K562 (cell line): Measurements from ENCODE around the gene FAAH. TPM values are rescaled to one million over a fixed set of nuclear protein-coding genes. Genes with fewer than 3 reads are reported as not detected.

Experiments used
- CUX1 ChIP-seq: fragments of 200-800 bp; sonication (Bioruptor generic); IDR thresholded peaks from 2 replicates; pipeline ENCODE4 v1.6.1; 2016; ENCODE audit warnings: missing genetic modification characterization, missing compliant biosample characterization
- ETS2 ChIP-seq: IDR thresholded peaks from 2 replicates; pipeline ENCODE4 v1.6.1; 2016; ENCODE audit warnings: borderline replicate concordance, missing genetic modification characterization, mild to moderate bottlenecking, moderate library complexity, missing compliant biosample characterization; ENCODE audit not compliant: poor library complexity, severe bottlenecking
- FOXK2 ChIP-seq, 2 experiments: fragments of 450-650 bp; IDR thresholded peaks in 1 of 2; conservative IDR thresholded peaks in 1 of 2; 2 replicates each; pipeline ENCODE4 v1.6.1; 2016; ENCODE audit warnings: low read depth in 2 of 2, mild to moderate bottlenecking in 1 of 2
- GTF2B ChIP-seq: IDR thresholded peaks from 2 replicates; pipeline ENCODE4 v1.6.1; 2011; ENCODE audit not compliant: insufficient read length; ENCODE audit errors: extremely low read depth
- MAFG ChIP-seq: fragments of 450-650 bp; conservative IDR thresholded peaks from 2 replicates; pipeline ENCODE4 v1.6.1; 2016; ENCODE audit warnings: missing genetic modification characterization, missing compliant biosample characterization
- MXI1 ChIP-seq: IDR thresholded peaks from 2 replicates; pipeline ENCODE4 v1.6.1; 2011; ENCODE audit warnings: low read depth, mild to moderate bottlenecking, improper control_type of control experiment, low read length
- NKRF ChIP-seq: fragments of 450-650 bp; IDR thresholded peaks from 2 replicates; pipeline ENCODE4 v1.6.1; 2016; ENCODE audit warnings: borderline replicate concordance
- POLR2G ChIP-seq: fragments of 200-400 bp; formaldehyde crosslinking; IDR thresholded peaks from 2 replicates; pipeline ENCODE4 v1.6.1; 2017; ENCODE audit warnings: low read depth, mild to moderate bottlenecking, antibody characterized with exemption, low read length, moderate library complexity
- RFX5 ChIP-seq: IDR thresholded peaks from 2 replicates; pipeline ENCODE4 v1.6.1; 2011; ENCODE audit warnings: low read depth, mild to moderate bottlenecking, improper control_type of control experiment, low read length
- SMARCB1 ChIP-seq: IDR thresholded peaks from 2 replicates; pipeline ENCODE4 v1.6.1; 2011; ENCODE audit warnings: improper control_type of control experiment, low read depth; ENCODE audit not compliant: insufficient read length
- TEAD2 ChIP-seq: fragments of 450-650 bp; IDR thresholded peaks from 2 replicates; pipeline ENCODE4 v1.6.1; 2016; ENCODE audit warnings: missing genetic modification characterization, control low read depth, missing compliant biosample characterization
- ZBED1 ChIP-seq: IDR thresholded peaks from 2 replicates; pipeline ENCODE4 v1.6.1; 2014
- ZNF174 ChIP-seq: fragments of 250-450 bp; sonication (Bioruptor Pico); IDR thresholded peaks from 2 replicates; pipeline ENCODE4 v1.4.0; 2020; ENCODE audit warnings: mild to moderate bottlenecking
- ZNF239 ChIP-seq: fragments of 250-450 bp; sonication (Bioruptor Pico); IDR thresholded peaks from 2 replicates; pipeline ENCODE4 v1.4.0; 2020; ENCODE audit warnings: mild to moderate bottlenecking
- ZNF316 ChIP-seq: fragments of 450-650 bp; IDR thresholded peaks from 2 replicates; pipeline ENCODE4 v1.6.1; 2016
- ZNF347 ChIP-seq: fragments of 450-650 bp; formaldehyde crosslinking; IDR thresholded peaks from 2 replicates; pipeline ENCODE4 v1.4.0; 2020; ENCODE audit warnings: low read depth, mild to moderate bottlenecking, moderate library complexity
- ZNF707 ChIP-seq: fragments of 250-450 bp; sonication (Bioruptor Pico); conservative IDR thresholded peaks from 2 replicates; pipeline ENCODE4 v1.8.0; 2022; ENCODE audit warnings: inconsistent platforms, mild to moderate bottlenecking, moderate library complexity
- ZNF785 ChIP-seq: fragments of 250-450 bp; sonication (Bioruptor Pico); IDR thresholded peaks from 2 replicates; pipeline ENCODE4 v1.4.0; 2020; ENCODE audit warnings: mild to moderate bottlenecking
- polyA plus RNA-seq, 8 experiments: library from polyadenylated mRNA; depleted of rRNA in 4 of 8; stranded (reverse) in 5 of 8; unstranded in 3 of 8; fragments of >200 nt; fragmentation: Nextera tagmentation in 2 of 8; fragmentation: Illumina TruSeq in 1 of 8; extraction: Ambion mirVana in 2 of 8; extraction: Trizol in 1 of 8; gene quantifications; 2 replicates each; pipeline versions ENCODE4 v1.2.1 to v1.2.3, GENCODE V29; 2011 to 2014; ENCODE audit warnings: inconsistent platforms in 1 of 8, missing spikeins in 1 of 8
- total RNA-seq, 7 experiments: library from RNA; depleted of rRNA in 6 of 7; stranded (reverse); fragments of >200 nt in 6 of 7; fragmentation: Illumina TruSeq in 2 of 7; extraction: Trizol in 2 of 7; gene quantifications; 2 replicates each; pipeline versions ENCODE4 v1.2.1 to v1.2.3, GENCODE V29; 2011 to 2021; ENCODE audit warnings: low replicate concordance in 1 of 7
- TF ChIP-seq, protein P1 (sequence below), 3 experiments: fragments of 200-800 bp in 1 of 3; sonication (Bioruptor generic) in 1 of 3; sonication (generic) in 1 of 3; formaldehyde crosslinking in 1 of 3; IDR thresholded peaks; 2 replicates each; pipeline versions ENCODE4 v1.6.1 to v1.8.0; 2016 to 2022; ENCODE audit warnings: mild to moderate bottlenecking in 2 of 3, missing compliant biosample characterization in 2 of 3, missing genetic modification characterization in 2 of 3, missing genetic modification reagents in 1 of 3

FAAH gene
- total and polyA plus RNA-seq, 9 of the 15 experiments (the other 6 are each of a cell fraction or from before 2014, with no cell fraction given): 0.06 to 1.1 (median 0.32) TPM

DNA sequence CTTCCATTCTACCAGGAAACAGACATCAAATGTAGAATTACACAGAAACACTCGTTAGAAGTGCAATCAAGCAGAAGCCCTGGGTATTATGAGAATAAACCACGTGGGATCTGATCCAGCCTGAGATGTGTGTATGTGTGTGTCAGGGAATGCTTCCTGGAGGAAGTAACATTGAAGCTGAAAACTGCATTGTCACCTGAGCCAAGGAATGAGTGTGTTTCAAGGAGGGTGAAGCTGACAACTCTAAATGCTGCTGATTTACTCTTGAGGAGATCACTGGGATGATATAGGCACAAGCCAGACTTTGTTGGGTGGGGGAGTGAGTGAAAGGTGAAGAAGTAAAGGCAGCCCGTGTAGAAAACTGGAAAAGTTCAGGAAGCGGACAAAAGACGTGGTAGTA, 27.6 kb downstream of the FAAH start (continued):
- no peak for TF ChIP-seq ZNF707 (CRISPR knock-in tag)
- TF ChIP-seq CUX1 (CRISPR knock-in tag): no peak
- no peak for TF ChIP-seq ETS2 (tag)
- no peak for TF ChIP-seq ZNF174
- no peak for TF ChIP-seq GTF2B
- TF ChIP-seq ZNF347 (CRISPR knock-in tag): no peak
- no peak for TF ChIP-seq MXI1
- TF ChIP-seq, protein P1, sequence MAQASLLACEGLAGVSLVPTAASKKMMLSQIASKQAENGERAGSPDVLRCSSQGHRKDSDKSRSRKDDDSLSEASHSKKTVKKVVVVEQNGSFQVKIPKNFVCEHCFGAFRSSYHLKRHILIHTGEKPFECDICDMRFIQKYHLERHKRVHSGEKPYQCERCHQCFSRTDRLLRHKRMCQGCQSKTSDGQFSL (CRISPR knock-in tag; IDR thresholded peaks at IDR 0.05): no peak
- TF ChIP-seq, protein P1 (tag; IDR thresholded peaks at IDR 0.05): no peak; a peak in 2 of 4 replicates
- TF ChIP-seq ZNF785: no peak
- no peak for TF ChIP-seq POLR2G
- no peak for TF ChIP-seq NKRF
- TF ChIP-seq ZBED1: no peak
- no peak for TF ChIP-seq RFX5
- TF ChIP-seq TEAD2 (tag): no peak
- peak; percentile 97 for TF ChIP-seq MAFG
- TF ChIP-seq FOXK2 (conservative IDR thresholded peaks at IDR 0.05 in 1 of 2, IDR thresholded peaks at IDR 0.05 in 1 of 2; ENCODE audit: low read depth in 2 of 2): peak; percentile 45 to 56; a peak in 2 of 4 replicates
- peak; percentile 97 for TF ChIP-seq ZNF316
- TF ChIP-seq SMARCB1: no peak
- no peak for TF ChIP-seq ZNF239 (CRISPR knock-in tag)
